ENCODE results near the gene GRN.
"Not testable (repeated sequence)": the region's sequence is repeated elsewhere in the genome, so short reads cannot be mapped to it uniquely, and the experiment has no call there.

The GRN gene

DNA sequence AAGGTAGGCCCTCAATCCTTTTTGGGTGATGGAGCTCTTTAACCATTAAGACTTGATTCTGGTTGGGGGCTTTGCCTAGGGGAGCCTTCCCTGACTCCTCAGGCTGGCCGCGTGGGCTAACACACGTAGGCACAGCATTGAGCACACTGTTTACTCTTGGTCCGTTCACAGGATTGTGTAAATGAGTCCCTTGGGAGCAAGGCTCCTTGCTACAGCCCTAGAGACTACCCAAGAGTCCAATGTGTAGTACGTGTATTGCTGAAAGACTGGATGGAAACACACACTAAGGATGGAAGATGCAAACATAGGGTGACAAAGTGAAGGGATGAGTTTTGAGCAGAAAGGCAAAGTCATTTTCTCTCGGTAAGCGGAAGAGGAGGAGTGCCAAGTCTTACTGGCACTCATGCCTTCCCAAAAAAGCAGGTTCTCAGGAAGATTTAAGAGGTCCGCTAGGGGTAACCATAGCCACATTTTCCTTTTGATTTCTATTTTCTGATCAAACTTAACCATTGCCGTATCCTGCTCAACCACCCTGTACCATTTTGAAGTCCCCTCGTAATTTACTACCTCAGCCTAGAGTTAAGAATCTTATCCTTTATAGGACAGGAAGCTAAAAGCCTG is 45.3 kb downstream of the GRN start:
- peaks cover 13% of the 10 kb centered on the region for H3K27me3 Mint-ChIP-seq (ENCODE audit: low read depth)
- TF ChIP-seq, protein P1, sequence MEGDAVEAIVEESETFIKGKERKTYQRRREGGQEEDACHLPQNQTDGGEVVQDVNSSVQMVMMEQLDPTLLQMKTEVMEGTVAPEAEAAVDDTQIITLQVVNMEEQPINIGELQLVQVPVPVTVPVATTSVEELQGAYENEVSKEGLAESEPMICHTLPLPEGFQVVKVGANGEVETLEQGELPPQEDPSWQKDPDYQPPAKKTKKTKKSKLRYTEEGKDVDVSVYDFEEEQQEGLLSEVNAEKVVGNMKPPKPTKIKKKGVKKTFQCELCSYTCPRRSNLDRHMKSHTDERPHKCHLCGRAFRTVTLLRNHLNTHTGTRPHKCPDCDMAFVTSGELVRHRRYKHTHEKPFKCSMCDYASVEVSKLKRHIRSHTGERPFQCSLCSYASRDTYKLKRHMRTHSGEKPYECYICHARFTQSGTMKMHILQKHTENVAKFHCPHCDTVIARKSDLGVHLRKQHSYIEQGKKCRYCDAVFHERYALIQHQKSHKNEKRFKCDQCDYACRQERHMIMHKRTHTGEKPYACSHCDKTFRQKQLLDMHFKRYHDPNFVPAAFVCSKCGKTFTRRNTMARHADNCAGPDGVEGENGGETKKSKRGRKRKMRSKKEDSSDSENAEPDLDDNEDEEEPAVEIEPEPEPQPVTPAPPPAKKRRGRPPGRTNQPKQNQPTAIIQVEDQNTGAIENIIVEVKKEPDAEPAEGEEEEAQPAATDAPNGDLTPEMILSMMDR (IDR thresholded peaks at IDR 0.05; ENCODE audit: unreplicated experiment in 3 of 3) = no peak
- peaks cover 6% of the 10 kb centered on the region for H3K36me3 Mint-ChIP-seq (ENCODE audit: low read depth)
- peaks cover 4% of the 10 kb centered on the region for H3K4me1 Mint-ChIP-seq
- H3K9me3 Mint-ChIP-seq = no peaks in the 10 kb centered on the region
- H3K27ac Mint-ChIP-seq = no peak overlapping the region
- no peak overlapping the region for H3K4me3 Mint-ChIP-seq

DNA sequence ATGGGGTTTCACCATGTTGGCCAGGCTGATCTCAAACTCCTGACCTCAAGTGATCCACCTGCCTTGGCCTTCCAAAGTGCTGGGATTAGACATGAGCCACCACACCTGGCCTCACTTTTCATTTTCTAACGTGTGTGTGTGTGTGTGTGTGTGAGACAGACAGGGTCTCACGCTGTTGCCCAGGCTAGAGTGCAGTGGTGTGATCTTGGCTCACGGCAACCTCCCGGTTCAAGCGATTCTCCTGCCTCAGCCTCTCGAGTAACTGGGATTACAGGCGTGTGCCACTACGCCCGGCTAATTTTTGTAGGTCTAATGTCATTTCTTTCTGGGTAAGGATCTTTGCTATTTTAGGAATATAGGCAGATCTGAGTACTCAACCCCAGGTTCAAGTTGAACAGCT is 49.0 kb downstream of the GRN start:
- not testable (repeated sequence) for H3K4me3 Mint-ChIP-seq; H3K9me3 Mint-ChIP-seq; H3K27ac Mint-ChIP-seq; H3K4me1 Mint-ChIP-seq; H3K27me3 Mint-ChIP-seq (ENCODE audit: low read depth)
- peaks cover 37% of the 10 kb centered on the region for H3K36me3 Mint-ChIP-seq (ENCODE audit: low read depth)

DNA sequence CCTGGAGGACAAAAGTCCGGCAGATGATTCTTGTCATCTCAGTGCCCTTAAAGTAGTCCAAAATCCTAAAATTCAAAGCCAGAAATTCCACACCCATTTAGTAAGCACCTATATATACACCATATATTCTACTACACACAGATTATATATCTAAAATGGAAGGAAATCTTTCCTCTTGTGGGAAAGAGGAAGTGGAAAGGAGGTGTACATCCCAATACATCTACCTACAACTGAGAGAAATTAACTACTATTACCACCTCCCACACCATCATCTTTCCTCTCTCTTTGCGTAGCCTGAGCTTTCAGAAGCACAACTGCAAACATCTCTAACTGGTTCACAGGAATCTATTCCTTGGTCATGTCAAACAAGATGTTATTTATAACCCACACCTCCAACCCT is 49.7 kb downstream of the GRN start:
- no peaks in the 10 kb centered on the region for H3K27me3 Mint-ChIP-seq (ENCODE audit: low read depth)
- H3K9me3 Mint-ChIP-seq = no peaks in the 10 kb centered on the region
- H3K27ac Mint-ChIP-seq = no peak overlapping the region
- H3K4me3 Mint-ChIP-seq = no peak overlapping the region
- TF ChIP-seq, protein P1 (IDR thresholded peaks at IDR 0.05; ENCODE audit: unreplicated experiment in 3 of 3) = no peak
- H3K36me3 Mint-ChIP-seq (ENCODE audit: low read depth) = peaks cover 44% of the 10 kb centered on the region
- no peaks in the 10 kb centered on the region for H3K4me1 Mint-ChIP-seq

DNA sequence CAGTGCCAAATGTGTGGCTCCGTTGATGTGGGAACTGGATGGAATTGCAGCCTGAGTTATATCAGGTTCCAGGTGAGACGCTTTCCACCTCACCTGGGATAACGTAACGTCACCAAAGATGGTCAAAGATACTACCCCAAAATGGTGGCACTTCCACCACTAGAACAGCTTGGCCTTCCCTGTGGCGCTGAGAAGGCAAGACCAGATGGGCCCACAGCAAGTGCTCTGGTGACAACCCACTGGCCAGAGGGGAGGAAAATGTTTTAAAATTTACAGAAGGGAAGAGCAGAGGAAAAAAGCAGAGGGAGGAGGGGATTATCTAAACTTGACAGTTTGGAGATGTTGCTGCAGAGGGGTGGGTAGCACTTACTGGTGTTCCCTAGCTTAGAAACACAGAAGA is 51.8 kb downstream of the GRN start:
- TF ChIP-seq, protein P1 (IDR thresholded peaks at IDR 0.05; ENCODE audit: unreplicated experiment in 3 of 3) = no peak

DNA sequence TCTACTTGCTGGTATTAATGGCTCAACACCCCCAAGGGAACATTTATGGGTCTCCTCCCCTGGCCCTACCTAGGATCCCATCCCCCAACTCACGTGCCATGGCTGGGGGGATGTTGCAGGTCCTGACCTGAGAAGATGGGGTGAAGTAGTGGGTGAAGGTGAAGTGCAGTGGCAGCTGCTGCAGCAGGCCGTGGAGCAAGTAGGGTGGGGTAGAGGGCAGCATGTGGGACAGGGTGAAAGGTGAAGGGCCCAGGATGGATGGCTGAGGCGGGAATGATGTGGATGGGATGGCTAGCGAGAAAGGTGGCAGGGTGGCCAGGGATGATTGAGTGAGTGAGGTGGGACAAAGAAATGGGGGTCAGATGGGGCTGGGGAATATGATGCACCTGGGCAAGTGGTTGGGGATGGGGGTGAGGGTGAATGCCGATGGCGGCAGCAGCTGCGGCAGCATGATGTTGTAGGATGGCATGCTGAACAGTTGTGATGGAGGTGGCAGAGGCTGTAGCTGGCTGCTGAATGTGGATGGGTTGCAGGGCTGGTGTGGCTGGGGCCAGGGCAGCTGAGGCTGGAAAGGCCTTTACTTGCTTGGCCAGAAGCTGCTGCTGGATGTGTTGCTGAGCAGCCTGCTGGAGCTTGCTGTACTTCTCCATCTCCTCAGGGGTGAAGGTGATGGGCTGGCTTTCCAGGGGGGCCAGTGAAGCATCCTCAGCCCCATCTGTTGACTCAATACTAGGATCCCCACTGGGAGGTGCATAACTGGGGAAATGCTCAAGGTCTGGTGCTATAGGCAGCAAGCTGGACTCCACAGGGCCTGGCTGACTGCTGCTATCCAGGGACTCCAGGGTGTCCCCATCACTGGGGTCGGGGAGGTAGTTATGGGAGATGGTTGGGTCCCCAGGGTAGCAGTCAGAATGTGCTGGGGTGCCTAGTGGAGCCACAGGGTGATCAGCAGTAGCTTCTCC is 52.7 kb downstream of the GRN start:
- H3K36me3 Mint-ChIP-seq (ENCODE audit: low read depth) = peaks cover 58% of the 10 kb centered on the region
- H3K27ac Mint-ChIP-seq = no peak overlapping the region
- no peaks in the 10 kb centered on the region for H3K4me1 Mint-ChIP-seq
- no peaks in the 10 kb centered on the region for H3K9me3 Mint-ChIP-seq
- no peak overlapping the region for H3K4me3 Mint-ChIP-seq
- TF ChIP-seq, protein P1 (IDR thresholded peaks at IDR 0.05; ENCODE audit: unreplicated experiment in 3 of 3) = no peak
- H3K27me3 Mint-ChIP-seq (ENCODE audit: low read depth) = no peaks in the 10 kb centered on the region

More for the DNA sequence above, 51.8 kb downstream of the GRN start:
- Mint-ChIP-seq H3K36me3 (ENCODE audit: low read depth) (peaks cover 51% of the 10 kb centered on the region), H3K27me3 (ENCODE audit: low read depth) (no peaks in the 10 kb centered on the region), H3K9me3 (no peaks in the 10 kb centered on the region), H3K27ac (no peak overlapping the region), H3K4me1 (no peaks in the 10 kb centered on the region), H3K4me3 (no peak overlapping the region)

Data from nephron (organoid).